Heart left ventricle (tissue), 13 donors: ENCODE data around the gene TCERG1.

Source experiments
- CTCF ChIP-seq, 12 donors: fragments of 200-600 bp; sonication (generic) in 4 of 12; IDR thresholded peaks; one replicate each; pipeline versions ENCODE4 v1.5.0 to v1.8.0; 2018 to 2022; ENCODE audit warnings: antibody characterized with exemption in 12 of 12, mild to moderate bottlenecking in 5 of 12
- POLR2A ChIP-seq, 2 donors: fragments of 450-650 bp; IDR thresholded peaks; one replicate each; pipeline ENCODE4 v1.6.1; 2017; ENCODE audit warnings: antibody characterized with exemption in 2 of 2, mild to moderate bottlenecking in 2 of 2, moderate library complexity in 2 of 2
- donor health status: ischemic (EF 13 %, LVEDD 7.1; RV severe dilation, severe dysfunction).
- donor health status: DM: no; HTN: yes; CAD: no.
- donor health status: DM: no; HTN: no; CAD: no.
- donor health status: ischemic (EF 25% LVEDD 6.9; RV normal size, moderate dysfunction).
- donor health status: ischemic (EF 25% LVEDD 5.7; RV mildly dilated, moderate dysfunction).
- donor health status: ischemic (EF 35%, LVEDD 5.7; RV mildly dilated, moderate dysfunction).
- donor health status: nonischemic (EF 11% LVEDD 7.7; RV severe dilation, severe dysfunction).
- donor health status: DM: yes; HTN: yes; CAD: no.
- donor health status: PGD.
- donor health status: ischemic (EF 29% LVEDD 5.4; RV normal size, mild dysfunction).
- donor health status: nonischemic (EF 23%, LVEDD 6.1; RV moderate dilation, normal function).

GRCh38 chr5:146441896-146442295 is 5.2 kb upstream of the TCERG1 start:
- TF ChIP-seq CTCF (IDR thresholded peaks at IDR 0.05): no peak
- no peak for TF ChIP-seq POLR2A (IDR thresholded peaks at IDR 0.05)
